ENCODE measurements around the gene AUP1. TPM values are rescaled to one million over a fixed set of nuclear protein-coding genes. Genes with fewer than 3 reads are reported as not detected.

Gene AUP1
- total RNA-seq, 2 experiments from 2014 or later, result 118 to 119 TPM

DNA sequence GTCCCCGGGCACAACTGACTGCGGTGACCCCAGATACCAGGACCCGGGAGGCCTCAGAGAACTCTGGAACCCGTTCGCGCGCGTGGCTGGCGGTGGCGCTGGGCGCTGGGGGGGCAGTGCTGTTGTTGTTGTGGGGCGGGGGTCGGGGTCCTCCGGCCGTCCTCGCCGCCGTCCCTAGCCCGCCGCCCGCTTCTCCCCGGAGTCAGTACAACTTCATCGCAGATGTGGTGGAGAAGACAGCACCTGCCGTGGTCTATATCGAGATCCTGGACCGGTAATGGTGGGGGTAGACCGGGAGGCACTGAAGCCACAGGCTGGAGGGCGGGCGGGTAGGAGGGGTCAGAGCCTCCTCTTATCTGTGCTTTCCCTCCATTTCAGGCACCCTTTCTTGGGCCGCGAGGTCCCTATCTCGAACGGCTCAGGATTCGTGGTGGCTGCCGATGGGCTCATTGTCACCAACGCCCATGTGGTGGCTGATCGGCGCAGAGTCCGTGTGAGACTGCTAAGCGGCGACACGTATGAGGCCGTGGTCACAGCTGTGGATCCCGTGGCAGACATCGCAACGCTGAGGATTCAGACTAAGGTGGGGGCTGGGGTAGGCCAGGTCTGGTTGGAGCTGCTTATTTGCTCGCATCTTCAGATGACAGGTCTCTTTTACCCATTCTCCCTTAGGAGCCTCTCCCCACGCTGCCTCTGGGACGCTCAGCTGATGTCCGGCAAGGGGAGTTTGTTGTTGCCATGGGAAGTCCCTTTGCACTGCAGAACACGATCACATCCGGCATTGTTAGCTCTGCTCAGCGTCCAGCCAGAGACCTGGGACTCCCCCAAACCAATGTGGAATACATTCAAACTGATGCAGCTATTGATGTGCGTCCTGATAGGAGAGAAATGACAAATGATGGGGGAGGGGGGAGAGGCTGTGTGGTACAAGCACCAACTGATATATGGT, 1.0 kb upstream of the AUP1 start:
- ChIA-PET CTCF (interaction anchor here (0.7 to 7.1 kb wide), 23 partner anchors 11 to 793 kb away, joined by 3 to 109 read pairs (median 4); partner anchors contain the start of genes CCDC142, INO80B, MOGS and MRPL53), POLR2A (interaction anchor here (0.8 to 6.5 kb wide), 30 partner anchors 8 to 793 kb away, joined by 3 to 66 read pairs (median 6); partner anchors contain the start of genes C2orf81, CCDC142, DGUOK and DOK1)
- H3K27me3 Mint-ChIP-seq, result no peaks in the 10 kb centered on the region

DNA sequence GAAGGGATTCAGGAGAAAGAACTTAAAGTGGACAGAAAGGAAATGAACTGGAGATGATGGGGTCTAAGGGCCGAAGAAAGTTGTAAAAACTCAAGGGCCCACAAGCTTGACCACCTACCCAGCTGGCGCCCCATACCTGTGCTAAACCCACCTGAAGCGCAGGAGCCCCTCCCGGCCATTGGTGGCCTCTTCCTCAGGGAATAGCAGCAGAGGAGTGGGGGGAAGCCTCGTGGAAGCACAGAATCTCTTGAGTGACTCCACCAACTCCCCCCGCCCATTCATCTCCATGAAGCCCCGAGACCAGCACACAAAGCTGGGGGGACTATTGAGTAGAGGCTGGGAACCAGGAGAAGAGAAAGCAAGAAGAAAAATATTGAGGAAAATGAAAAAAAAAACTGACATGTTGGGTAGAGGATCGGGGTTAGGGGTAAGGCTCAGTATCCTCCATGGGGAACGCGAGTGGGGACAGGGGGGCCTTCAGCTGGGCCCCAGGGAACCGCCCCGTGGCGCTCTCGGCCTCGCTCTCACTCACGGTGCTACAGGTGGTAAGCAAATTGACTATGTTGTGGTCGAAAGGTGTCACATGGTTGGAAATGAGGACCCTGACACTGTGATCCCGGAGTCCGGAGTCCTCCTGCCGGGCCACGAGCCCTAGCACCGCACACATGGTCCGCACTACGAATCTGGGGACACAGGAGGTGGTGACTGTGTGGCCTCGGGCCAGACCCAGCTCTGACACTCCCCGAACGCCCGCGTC, 728 bp downstream of the AUP1 start:
- H3K27ac Mint-ChIP-seq, result peak overlapping the region; percentile 96
- H3K4me1 Mint-ChIP-seq, result peaks cover 55% of the 10 kb centered on the region
- H3K4me3 Mint-ChIP-seq, result peak overlapping the region; percentile 97
- H3K36me3 Mint-ChIP-seq (ENCODE audit: low read depth), result peaks cover 60% of the 10 kb centered on the region
- DNase-seq, result no peak
- ChIA-PET POLR2A (interaction anchor here (0.6 to 6.5 kb wide), 24 partner anchors 8 to 306 kb away, joined by 3 to 66 read pairs (median 6); partner anchors contain the start of genes CCDC142, DOK1, HK2 and INO80B), CTCF (interaction anchor here (0.8 to 7.1 kb wide), 6 partner anchors 9 to 70 kb away, joined by 3 to 109 read pairs (median 15); partner anchors contain the start of genes CCDC142, MRPL53, TTC31 and WBP1)
- no peaks in the 10 kb centered on the region for H3K9me3 Mint-ChIP-seq
- H3K27me3 Mint-ChIP-seq, result no peaks in the 10 kb centered on the region

More for the DNA sequence above, 1.0 kb upstream of the AUP1 start:
- Mint-ChIP-seq H3K36me3 (ENCODE audit: low read depth) (peaks cover 57% of the 10 kb centered on the region), H3K9me3 (no peaks in the 10 kb centered on the region), H3K27ac (peak overlapping the region; percentile 96), H3K4me1 (peaks cover 55% of the 10 kb centered on the region), H3K4me3 (peak overlapping the region; percentile 97)
- DNase-seq, result peak; percentile 63

- Mint-ChIP-seq H3K36me3 (ENCODE audit: low read depth) (peaks cover 55% of the 10 kb centered on the region), H3K4me3 (peak overlapping the region; percentile 97), H3K4me1 (peaks cover 61% of the 10 kb centered on the region), H3K27me3 (no peaks in the 10 kb centered on the region), H3K27ac (peak overlapping the region; percentile 96), H3K9me3 (no peaks in the 10 kb centered on the region)
- no peak for DNase-seq
- CTCF ChIA-PET, result interaction anchor here (7.1 kb wide), 1 partner anchor 45 kb away, joined by 90 read pairs; the partner anchor contains the start of genes CCDC142 and TTC31
- POLR2A ChIA-PET, result interaction anchor here (0.6 to 6.5 kb wide), 5 partner anchors 14 to 61 kb away, joined by 3 to 57 read pairs (median 3); partner anchors contain the start of genes CCDC142, LBX2, PCGF1 and TTC31
Measured at GRCh38 chr2:74527741-74528140, 1.8 kb downstream of the AUP1 start.

GRCh38 chr2:74526649-74527230, 2.8 kb downstream of the AUP1 start:
- Mint-ChIP-seq H3K4me1 (peaks cover 63% of the 10 kb centered on the region), H3K9me3 (no peaks in the 10 kb centered on the region), H3K27me3 (peaks cover 6% of the 10 kb centered on the region), H3K4me3 (no peak overlapping the region), H3K36me3 (ENCODE audit: low read depth) (peaks cover 46% of the 10 kb centered on the region), H3K27ac (no peak overlapping the region)
- CTCF ChIA-PET, result interaction anchor here (0.7 to 7.1 kb wide), 4 partner anchors 44 to 345 kb away, joined by 3 to 90 read pairs (median 6); partner anchors contain the start of genes CCDC142, MRPL53 and TTC31
- no peak for DNase-seq
- POLR2A ChIA-PET, result interaction anchor here (0.8 to 6.5 kb wide), 10 partner anchors 12 to 68 kb away, joined by 3 to 52 read pairs (median 4); partner anchors contain the start of genes CCDC142, LBX2, MRPL53 and PCGF1

GRCh38 chr2:74525717-74526648, 3.5 kb downstream of the AUP1 start, which contains the start of gene DQX1:
DQX1 (minus strand) TSS chr2:74526231; CDS start chr2:74525729, 502 bp downstream.
- Mint-ChIP-seq H3K4me3 (no peak within 1 kb of the TSS), H3K27me3 (peaks cover 10% of the 10 kb centered on the region), H3K27ac (no peak within 1 kb of the TSS), H3K4me1 (peaks cover 55% of the 10 kb centered on the region), H3K9me3 (no peaks in the 10 kb centered on the region), H3K36me3 (ENCODE audit: low read depth) (peaks cover 45% of the 10 kb centered on the region)
- CTCF ChIA-PET, result interaction anchor here (0.7 to 1.1 kb wide), 4 partner anchors 43 to 344 kb away, joined by 3 to 9 read pairs (median 3); partner anchors contain the start of genes CCDC142, MRPL53 and TTC31
- POLR2A ChIA-PET, result interaction anchor here (0.6 to 1.7 kb wide), 10 partner anchors 11 to 67 kb away, joined by 3 to 10 read pairs (median 3); partner anchors contain the start of genes CCDC142, LBX2, MRPL53 and TLX2
- DNase-seq, result peak; percentile 39

DNA sequence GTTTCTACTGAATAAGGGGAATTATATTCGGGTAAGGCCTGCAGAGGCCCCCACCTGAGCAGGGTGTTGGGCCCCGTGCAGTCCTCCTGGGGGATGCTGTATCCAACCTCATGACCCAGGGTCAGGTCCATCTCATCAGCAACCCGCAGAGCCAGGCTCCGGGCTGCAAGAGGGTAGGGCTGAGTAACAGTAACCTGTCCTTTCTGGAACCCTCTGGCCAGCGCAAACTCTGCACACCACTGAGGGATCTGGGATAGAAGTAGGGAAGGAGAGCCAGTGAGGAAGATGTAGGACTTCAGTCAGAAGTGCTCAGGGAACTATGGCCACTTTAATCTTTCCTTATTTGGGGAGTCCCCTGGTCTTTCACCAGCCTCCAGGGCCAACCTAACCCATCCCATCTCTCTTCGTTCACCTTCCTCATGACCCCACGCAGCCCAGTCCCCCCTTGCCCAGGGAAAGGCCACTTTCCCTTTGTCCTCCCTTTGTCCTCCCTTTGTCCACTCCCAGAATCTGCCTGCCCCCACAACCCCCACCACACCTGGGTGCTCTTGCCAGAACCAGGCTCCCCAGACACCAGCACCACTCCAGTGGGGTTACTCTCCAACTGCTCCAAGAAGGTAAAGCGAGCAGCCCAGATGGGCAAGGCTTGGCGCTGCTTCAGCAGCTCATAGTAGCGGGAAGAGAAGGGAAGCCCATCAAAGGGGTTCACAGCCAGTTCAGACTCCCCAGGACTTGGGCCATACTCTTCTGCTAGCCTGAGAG, 4.4 kb downstream of the AUP1 start:
- Mint-ChIP-seq H3K27ac (no peak overlapping the region), H3K27me3 (peaks cover 13% of the 10 kb centered on the region), H3K36me3 (ENCODE audit: low read depth) (peaks cover 38% of the 10 kb centered on the region), H3K4me1 (peaks cover 50% of the 10 kb centered on the region), H3K4me3 (no peak overlapping the region), H3K9me3 (no peaks in the 10 kb centered on the region)
- no peak for DNase-seq
- ChIA-PET POLR2A (interaction anchor here (0.6 to 1.7 kb wide), 3 partner anchors 21 to 61 kb away, joined by 3 to 4 read pairs (median 3); partner anchors contain the start of gene LBX2), CTCF (no interaction called here)

- Mint-ChIP-seq H3K27ac (no peak overlapping the region), H3K27me3 (peaks cover 25% of the 10 kb centered on the region), H3K4me1 (peaks cover 49% of the 10 kb centered on the region), H3K9me3 (no peaks in the 10 kb centered on the region), H3K36me3 (ENCODE audit: low read depth) (peaks cover 36% of the 10 kb centered on the region), H3K4me3 (no peak overlapping the region)
- CTCF ChIA-PET, result interaction anchor here (0.8 kb wide), 1 partner anchor 20 kb away, joined by 3 read pairs; no protein-coding TSS in a partner anchor
- no peak for DNase-seq
- POLR2A ChIA-PET, result no interaction called here
Measured at GRCh38 chr2:74524005-74524404, 5.5 kb downstream of the AUP1 start.

DNA sequence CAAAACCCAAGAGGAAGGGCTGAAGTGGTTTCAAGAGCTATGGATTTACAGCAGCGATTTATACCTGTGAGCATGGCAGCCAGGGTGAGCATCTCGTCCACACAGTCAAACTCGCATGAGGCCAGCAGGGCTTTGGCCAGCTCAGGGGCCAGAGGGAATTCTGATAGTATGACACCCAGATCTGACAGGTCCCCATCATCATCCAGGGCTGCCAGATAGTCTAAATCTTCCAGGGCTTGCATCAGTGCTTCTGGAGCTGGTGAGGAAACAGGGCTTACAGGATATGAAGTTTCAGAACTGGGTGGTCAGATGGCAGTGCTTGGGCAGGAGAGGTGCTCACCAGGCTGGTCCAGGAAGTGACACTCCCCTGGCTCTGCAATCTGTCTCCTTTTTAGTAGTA, 7.0 kb downstream of the AUP1 start:
- Mint-ChIP-seq H3K27ac (no peak overlapping the region), H3K4me3 (no peak overlapping the region), H3K36me3 (ENCODE audit: low read depth) (peaks cover 22% of the 10 kb centered on the region), H3K9me3 (no peaks in the 10 kb centered on the region), H3K27me3 (peaks cover 40% of the 10 kb centered on the region), H3K4me1 (peaks cover 34% of the 10 kb centered on the region)
- POLR2A ChIA-PET, result interaction anchor here (0.9 to 1.5 kb wide), 5 partner anchors 8 to 48 kb away, joined by 3 to 6 read pairs (median 3); no protein-coding TSS in a partner anchor
- CTCF ChIA-PET, result interaction anchor here (1.0 to 1.5 kb wide), 3 partner anchors 13 to 64 kb away, joined by 3 to 5 read pairs (median 4); partner anchors contain the start of genes CCDC142 and TTC31
- DNase-seq, result no peak

DNA sequence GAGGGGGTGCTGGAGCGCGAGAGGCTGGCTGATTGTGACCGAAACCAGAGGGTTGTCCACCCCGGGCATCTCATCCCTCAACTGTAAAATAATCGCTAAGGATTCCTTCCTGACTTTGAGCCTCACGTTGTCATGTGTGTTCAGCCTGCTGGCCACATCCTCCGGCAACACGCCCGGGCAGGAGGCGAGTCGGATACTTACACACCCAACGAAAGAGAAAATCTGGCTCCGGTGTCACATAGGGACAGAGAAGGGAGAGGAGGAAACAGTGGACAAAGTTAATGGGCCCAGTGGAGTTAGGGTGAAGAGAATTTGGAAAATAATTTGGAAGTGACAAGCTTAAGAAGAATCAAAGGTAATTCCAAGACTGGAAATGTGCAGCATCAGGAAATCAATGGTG, 12.9 kb downstream of the AUP1 start:
- DNase-seq, result no peak
- Mint-ChIP-seq H3K27me3 (peaks cover 75% of the 10 kb centered on the region), H3K27ac (no peak overlapping the region), H3K36me3 (ENCODE audit: low read depth) (peaks cover 10% of the 10 kb centered on the region), H3K4me3 (peak overlapping the region; percentile 64), H3K9me3 (no peaks in the 10 kb centered on the region), H3K4me1 (peaks cover 30% of the 10 kb centered on the region)
- POLR2A ChIA-PET, result interaction anchor here (0.7 to 6.9 kb wide), 9 partner anchors 8 to 73 kb away, joined by 3 to 64 read pairs (median 11); partner anchors contain the start of genes AUP1, CCDC142, HTRA2 and LBX2
- CTCF ChIA-PET, result interaction anchor here (1.3 kb wide), 1 partner anchor 34 kb away, joined by 4 read pairs; the partner anchor contains the start of genes CCDC142 and TTC31

DNA sequence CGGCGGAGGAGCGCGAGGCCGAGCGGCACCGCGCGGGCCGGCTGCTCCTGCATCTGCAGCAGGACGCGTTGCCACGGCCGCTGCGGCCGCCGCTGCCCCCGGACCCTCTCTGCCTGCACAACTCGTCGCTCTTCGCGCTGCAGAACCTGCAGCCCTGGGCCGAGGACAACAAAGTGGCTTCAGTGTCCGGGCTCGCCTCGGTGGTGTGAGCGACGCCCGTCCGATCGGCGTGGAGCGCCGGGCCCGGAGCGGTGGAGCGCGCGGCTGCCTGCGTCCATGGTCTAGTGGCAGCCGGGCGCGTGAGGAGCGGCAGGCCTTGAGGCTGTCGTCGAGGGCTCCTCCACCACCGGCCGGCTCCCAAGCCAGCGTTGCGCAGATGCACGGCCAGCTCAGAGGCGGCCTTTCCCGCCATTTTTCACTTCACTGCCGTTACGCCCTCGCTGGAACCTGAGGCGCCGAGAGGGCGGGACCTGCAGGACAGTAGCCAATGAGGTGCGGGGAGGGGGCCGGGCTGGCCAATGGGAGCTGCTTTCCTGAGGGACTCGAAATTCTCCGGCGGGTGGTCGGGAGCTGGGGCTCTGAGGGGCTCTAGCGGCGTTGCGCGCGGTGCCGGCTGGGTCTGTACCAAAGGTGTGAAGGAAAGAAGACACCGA, 13.4 kb downstream of the AUP1 start:
- Mint-ChIP-seq H3K9me3 (no peaks in the 10 kb centered on the region), H3K36me3 (ENCODE audit: low read depth) (peaks cover 10% of the 10 kb centered on the region), H3K4me3 (peak overlapping the region; percentile 64), H3K27ac (no peak overlapping the region), H3K27me3 (peaks cover 80% of the 10 kb centered on the region), H3K4me1 (peaks cover 35% of the 10 kb centered on the region)
- peak; percentile 81 for DNase-seq
- POLR2A ChIA-PET, result interaction anchor here (0.7 to 6.9 kb wide), 9 partner anchors 7 to 73 kb away, joined by 3 to 64 read pairs (median 11); partner anchors contain the start of genes AUP1, CCDC142, HTRA2 and LBX2
- CTCF ChIA-PET, result interaction anchor here (1.3 kb wide), 1 partner anchor 33 kb away, joined by 4 read pairs; the partner anchor contains the start of genes CCDC142 and TTC31

Measured in activated CD4-positive, alpha-beta memory T cell treated with anti-CD3 and anti-CD28 coated beads, Interleukin-2, amount 10 ng/mL, durations not matched to agents 7 days and 5 days (primary cell).